Breast epithelium (tissue), 4 donors: Measurements from ENCODE around the gene RDH13. TPM values are rescaled to one million over a fixed set of nuclear protein-coding genes. Genes with fewer than 3 reads are reported as not detected.
A peak's percentile ranks its signal among the peaks of the same experiment; 100 is the strongest.
"Not testable (repeated sequence)": the region's sequence is repeated elsewhere in the genome, so short reads cannot be mapped to it uniquely, and the experiment has no call there.

ENCODE experiments used
- DNase-seq, 2 donors: peaks; one replicate each; pipeline ENCODE4 v3.0.0-alpha.2; 2019; ENCODE audit warnings: low spot score in 2 of 2
- H3K27ac ChIP-seq, 2 donors: fragments of 200-600 bp; sonication (generic) in 1 of 2; one replicate each; pipeline ENCODE4 v1.5.1; 2016 to 2019; ENCODE audit warnings: mild to moderate bottlenecking in 1 of 2
- H3K27me3 ChIP-seq, 2 donors: fragments of 200-600 bp; sonication (generic) in 1 of 2; one replicate each; pipeline versions ENCODE4 v1.5.1 to v1.6.0; 2017 to 2019; ENCODE audit warnings: control low read depth in 1 of 2, mild to moderate bottlenecking in 1 of 2
- H3K36me3 ChIP-seq: fragments of 200-600 bp; one replicate; pipeline ENCODE4 v1.5.1; 2019
- H3K4me1 ChIP-seq, 2 donors: fragments of 200-600 bp; sonication (generic); one replicate each; pipeline ENCODE4 v1.5.1; 2016 to 2019; ENCODE audit warnings: control low read depth in 1 of 2
- H3K4me3 ChIP-seq, 3 donors: fragments of 200-600 bp; sonication (generic); 1 replicate in 2 of 3; 2 replicates in 1 of 3; pipeline ENCODE4 v1.5.1; 2016 to 2019; ENCODE audit warnings: mild to moderate bottlenecking in 3 of 3, moderate library complexity in 2 of 3
- H3K9me3 ChIP-seq, 2 donors: fragments of 200-600 bp; sonication (generic) in 1 of 2; one replicate each; pipeline ENCODE4 v1.5.1; 2016 to 2019; ENCODE audit warnings: control low read depth in 1 of 2
- CTCF ChIP-seq, 3 donors: fragments of 450-650 bp; IDR thresholded peaks; one replicate each; pipeline ENCODE4 v1.5.1; 2016 to 2017; ENCODE audit warnings: antibody characterized with exemption in 3 of 3, mild to moderate bottlenecking in 3 of 3, moderate library complexity in 3 of 3
- POLR2A ChIP-seq: fragments of 450-650 bp; IDR thresholded peaks from one replicate; pipeline ENCODE4 v1.6.1; 2016; ENCODE audit warnings: antibody characterized with exemption, mild to moderate bottlenecking, moderate library complexity
- POLR2AphosphoS5 ChIP-seq, 3 donors: sonication (generic); formaldehyde crosslinking; IDR thresholded peaks; one replicate each; pipeline ENCODE4 v1.6.1; 2017; ENCODE audit warnings: antibody characterized with exemption in 3 of 3
- intact Hi-C: fragments of 100-400 bp; cut with DNase I; formaldehyde crosslinking; loops from one replicate; pipeline ENCODE4 v1.15.1; 2023; ENCODE audit warnings: low total_unique reads
- total RNA-seq, 3 donors: library from RNA; depleted of rRNA; stranded (reverse); fragments of >200 nt; gene quantifications; one replicate each; pipeline ENCODE4 v1.1.0, GENCODE V29; 2016

RDH13 gene
- total RNA-seq, 3 donors from 2014 or later = 11.4 to 33.4 (median 22.3) TPM

- Histone ChIP-seq H3K4me1 (no peaks in the 10 kb centered on the region), H3K27me3 (no peaks in the 10 kb centered on the region), H3K9me3 (no peaks in the 10 kb centered on the region), H3K27ac (no peak overlapping the region), H3K36me3 (no peaks in the 10 kb centered on the region), H3K4me3 (peak overlapping the region; percentile 29 to 59 (median 34))
- intact Hi-C loops = no loop called here
- no peak for TF ChIP-seq CTCF (IDR thresholded peaks at IDR 0.05)
- peak in 1 of 3 donors; percentile 52 for TF ChIP-seq POLR2AphosphoS5 (IDR thresholded peaks at IDR 0.05)
- no peak for DNase-seq
Observed at GRCh38 chr19:55005684-55006488, 57.1 kb downstream of the RDH13 start.

- H3K36me3 ChIP-seq = no peaks in the 10 kb centered on the region
- intact Hi-C loops = no loop called here
- no peak for DNase-seq
- TF ChIP-seq POLR2A (no peak), POLR2AphosphoS5 (IDR thresholded peaks at IDR 0.05) (no peak), CTCF (IDR thresholded peaks at IDR 0.05) (no peak)
- no peak overlapping the region for H3K27ac ChIP-seq
- no peaks in the 10 kb centered on the region for H3K27me3 ChIP-seq
- H3K9me3 ChIP-seq = no peaks in the 10 kb centered on the region
- no peaks in the 10 kb centered on the region for H3K4me1 ChIP-seq
- no peak overlapping the region for H3K4me3 ChIP-seq
Observed at GRCh38 chr19:55000761-55001160, 62.2 kb downstream of the RDH13 start.

DNA sequence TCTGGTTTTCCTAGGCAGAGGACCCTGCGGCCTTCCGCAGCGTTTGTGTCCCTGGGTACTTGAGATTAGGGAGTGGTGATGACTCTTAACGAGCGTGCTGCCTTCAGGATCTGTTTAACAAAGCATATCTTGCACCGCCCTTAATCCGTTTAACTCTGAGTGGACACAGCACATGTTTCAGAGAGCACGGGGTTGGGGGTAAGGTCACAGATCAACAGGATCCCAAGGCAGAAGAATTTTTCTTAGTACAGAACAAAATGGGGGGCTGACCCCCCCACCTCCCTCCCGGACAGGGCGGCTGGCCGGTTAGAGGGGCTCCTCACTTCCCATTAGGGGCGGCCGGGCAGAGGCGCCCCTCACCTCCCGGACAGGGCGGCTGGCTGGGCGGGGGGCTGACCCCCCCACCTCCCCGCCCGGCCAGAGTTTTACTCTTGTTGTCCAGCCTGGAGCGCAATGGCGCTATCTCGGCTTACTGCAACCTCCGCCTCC is 64.2 kb downstream of the RDH13 start:
- H3K27me3 ChIP-seq, H3K27ac ChIP-seq: not testable (repeated sequence)

DNA sequence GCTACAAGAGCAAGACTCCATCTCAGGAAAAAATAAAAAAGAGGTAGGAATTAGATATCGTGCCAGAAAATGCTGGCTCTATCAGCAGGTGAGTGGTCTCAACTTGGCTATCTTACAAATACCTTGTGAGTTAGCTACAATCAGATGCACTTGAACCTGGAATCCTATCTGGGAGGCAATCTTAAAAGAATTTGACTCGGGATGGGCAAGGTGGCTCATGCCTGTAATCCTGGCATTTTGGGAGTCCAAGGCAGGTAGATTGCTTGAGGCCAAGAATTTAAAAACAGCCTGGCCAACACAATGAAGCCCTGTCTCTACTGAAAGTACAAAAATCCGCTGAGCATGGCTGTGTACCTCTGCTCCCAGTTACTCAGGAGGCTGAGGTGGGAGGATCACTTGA is 67.4 kb downstream of the RDH13 start:
- H3K27ac ChIP-seq = no peak overlapping the region
- TF ChIP-seq POLR2AphosphoS5 (IDR thresholded peaks at IDR 0.05) = no peak
- no peak for DNase-seq
- no peaks in the 10 kb centered on the region for H3K36me3 ChIP-seq
- H3K4me3 ChIP-seq = no peak overlapping the region
- H3K27me3 ChIP-seq = no peaks in the 10 kb centered on the region
- no peaks in the 10 kb centered on the region for H3K4me1 ChIP-seq
- intact Hi-C loops = no loop called here
- no peaks in the 10 kb centered on the region for H3K9me3 ChIP-seq

More for the DNA sequence above, 64.2 kb downstream of the RDH13 start:
- intact Hi-C loops, H3K9me3 ChIP-seq, H3K4me1 ChIP-seq, DNase-seq, H3K4me3 ChIP-seq, H3K36me3 ChIP-seq: not testable (repeated sequence)

Other genes with a start within 250 kb of the RDH13 start
- under 1 TPM in 1 of 3 donors, not detected in 2; 0.59 TPM for gene KIR3DL1, start 246.7 kb downstream of the RDH13 start, total RNA-seq
- gene KIR2DS4, start 230.5 kb downstream of the RDH13 start, total RNA-seq = not detected
- gene KIR3DL2, start 212.7 kb downstream of the RDH13 start, total RNA-seq = not detected
- 1 to 10 TPM in 2 of 3 donors, under 1 TPM in 1; 0.66 to 2.4 (median 1.3) TPM for gene FCAR, start 188.9 kb downstream of the RDH13 start, total RNA-seq
- under 1 TPM in 1 of 3 donors, not detected in 2; 0.33 TPM for gene NCR1, start 157.0 kb downstream of the RDH13 start, total RNA-seq
- not detected for gene NLRP7, start 115.6 kb downstream of the RDH13 start, total RNA-seq
- gene NLRP2, start 96.8 kb downstream of the RDH13 start, total RNA-seq = 1 to 10 TPM in 2 of 3 donors, not detected in 1; 4.3 to 8.5 TPM
- not detected for gene GP6, start 24.9 kb downstream of the RDH13 start, total RNA-seq
- 10 to 100 TPM in 2 of 3 donors, 1 to 10 TPM in 1; 2.4 to 51.1 (median 50.1) TPM for gene EPS8L1, start 12.7 kb upstream of the RDH13 start, total RNA-seq
- gene PPP1R12C, start 54.5 kb upstream of the RDH13 start, total RNA-seq = 100 to 1,000 TPM in 1 of 3 donors, 10 to 100 TPM in 2; 68.3 to 148 (median 91.7) TPM
- gene TNNT1, start 86.1 kb upstream of the RDH13 start, total RNA-seq = 1 to 10 TPM in 2 of 3 donors, not detected in 1; 3.7 to 7.2 TPM
- 1 to 10 TPM in 1 of 3 donors, not detected in 2; 2.6 TPM for gene TNNI3, start 94.6 kb upstream of the RDH13 start, total RNA-seq
- 1 to 10 TPM in 2 of 3 donors, not detected in 1; 4.7 to 4.9 TPM for gene DNAAF3, start 103.5 kb upstream of the RDH13 start, total RNA-seq
- under 1 TPM in 1 of 3 donors, not detected in 2; under 0.01 TPM for gene SYT5, start 117.1 kb upstream of the RDH13 start, total RNA-seq
- 10 to 100 TPM in 1 of 3 donors, 1 to 10 TPM in 1, under 1 TPM in 1; 0.73 to 10.2 (median 2.1) TPM for gene PTPRH, start 146.4 kb upstream of the RDH13 start, total RNA-seq
- gene TMEM86B, start 165.6 kb upstream of the RDH13 start, total RNA-seq = 1 to 10 TPM in 2 of 3 donors, under 1 TPM in 1; 0.80 to 3.6 (median 1.6) TPM
- 10 to 100 TPM; 23.8 to 31.5 (median 28.2) TPM for gene PPP6R1, start 195.9 kb upstream of the RDH13 start, total RNA-seq
- gene HSPBP1, start 217.0 kb upstream of the RDH13 start, total RNA-seq = 10 to 100 TPM; 13.3 to 36.1 (median 32.6) TPM
- 1 to 10 TPM in 2 of 3 donors, not detected in 1; 2.5 to 4.6 TPM for gene BRSK1, start 220.8 kb upstream of the RDH13 start, total RNA-seq